Fibroblast of mammary gland (primary cell): Measurements from ENCODE around the gene TBC1D32.
"Not testable (repeated sequence)": the region's sequence is repeated elsewhere in the genome, so short reads cannot be mapped to it uniquely, and the experiment has no call there.

ENCODE experiments used
- DNase-seq: peaks from one replicate; pipeline ENCODE4 v3.0.0-alpha.2; 2010; ENCODE audit warnings: low read depth
- H3K4me3 ChIP-seq: 2 replicates; pipeline ENCODE4 v1.5.1; 2011; ENCODE audit warnings: low read depth, mild to moderate bottlenecking, low read length, moderate library complexity; ENCODE audit not compliant: control insufficient read depth
- CTCF ChIP-seq: conservative IDR thresholded peaks from 2 replicates; pipeline ENCODE4 v1.5.1; 2011; ENCODE audit warnings: low read depth, low read length, inconsistent platforms; ENCODE audit not compliant: control insufficient read depth, insufficient read depth

TBC1D32 gene

GRCh38 chr6:121064345-121064744 lies 269.9 kb downstream of the TBC1D32 start:
- no peak for DNase-seq
- TF ChIP-seq CTCF = no peak
- H3K4me3 ChIP-seq = no peak overlapping the region

- no peak overlapping the region for H3K4me3 ChIP-seq
- peak; percentile 58 for DNase-seq
- peak; percentile 77 for TF ChIP-seq CTCF
Observed at GRCh38 chr6:121055572-121056163, 278.6 kb downstream of the TBC1D32 start.

- not testable (repeated sequence) for H3K4me3 ChIP-seq, DNase-seq
Observed at GRCh38 chr6:121048593-121048992, 285.7 kb downstream of the TBC1D32 start.

- DNase-seq, H3K4me3 ChIP-seq: not testable (repeated sequence)
Observed at GRCh38 chr6:121044905-121045304, 289.4 kb downstream of the TBC1D32 start.

- not testable (repeated sequence) for DNase-seq, H3K4me3 ChIP-seq
Observed at GRCh38 chr6:121043706-121044105, 290.6 kb downstream of the TBC1D32 start.

GRCh38 chr6:121043211-121043610 lies 291.1 kb downstream of the TBC1D32 start:
- not testable (repeated sequence) for DNase-seq, H3K4me3 ChIP-seq

- DNase-seq = no peak
- H3K4me3 ChIP-seq = no peak overlapping the region
- no peak for TF ChIP-seq CTCF
Observed at GRCh38 chr6:121042766-121043165, 291.5 kb downstream of the TBC1D32 start.

- no peak for TF ChIP-seq CTCF
- no peak overlapping the region for H3K4me3 ChIP-seq
- DNase-seq = no peak
Observed at GRCh38 chr6:121040831-121041230, 293.4 kb downstream of the TBC1D32 start.

GRCh38 chr6:121033091-121033490 lies 301.2 kb downstream of the TBC1D32 start:
- DNase-seq = no peak
- no peak overlapping the region for H3K4me3 ChIP-seq
- no peak for TF ChIP-seq CTCF
